ENCODE data around the gene GSTA2. TPM values are rescaled to one million over a fixed set of nuclear protein-coding genes. Genes with fewer than 3 reads are reported as not detected.

Gene GSTA2
- total RNA-seq, 1 experiment from 2014 or later: not detected

GRCh38 chr6:52724042-52724405 lies 39.3 kb downstream of the GSTA2 start (continued):
- no peak for TF ChIP-seq CBFB (CRISPR knock-in tag; IDR thresholded peaks at IDR 0.05; ENCODE audit: low read depth)
- no peak for TF ChIP-seq GABPB1 (CRISPR knock-in tag; IDR thresholded peaks at IDR 0.05)
- TF ChIP-seq CTCF (IDR thresholded peaks at IDR 0.05): no peak
- no peak for TF ChIP-seq GTF2I (CRISPR knock-in tag; conservative IDR thresholded peaks at IDR 0.05)
- TF ChIP-seq ZNF671 (CRISPR knock-in tag; IDR thresholded peaks at IDR 0.05): no peak
- no peak for TF ChIP-seq OVOL2 (CRISPR knock-in tag; IDR thresholded peaks at IDR 0.05; ENCODE audit: borderline replicate concordance)
- TF ChIP-seq HMGXB4 (CRISPR knock-in tag; IDR thresholded peaks at IDR 0.05): no peak
- no peak for TF ChIP-seq ATF3 (CRISPR knock-in tag; conservative IDR thresholded peaks at IDR 0.05)
- no peak for TF ChIP-seq HMGA2 (CRISPR knock-in tag; IDR thresholded peaks at IDR 0.05)
- TF ChIP-seq PRDM15 (CRISPR knock-in tag; IDR thresholded peaks at IDR 0.05): no peak
- TF ChIP-seq ELF4 (CRISPR knock-in tag; IDR thresholded peaks at IDR 0.05; ENCODE audit: low read depth): no peak
- TF ChIP-seq ZNF396 (CRISPR knock-in tag; IDR thresholded peaks at IDR 0.05; ENCODE audit: borderline replicate concordance): no peak
- TF ChIP-seq NR1H2 (CRISPR knock-in tag; IDR thresholded peaks at IDR 0.05): no peak

- ChIA-PET CTCF (no interaction called here), POLR2A (no interaction called here)
- Mint-ChIP-seq H3K27me3 (ENCODE audit: low read depth) (no peaks in the 10 kb centered on the region), H3K4me1 (peaks cover 9% of the 10 kb centered on the region), H3K27ac (no peak overlapping the region), H3K4me3 (no peak overlapping the region), H3K36me3 (no peaks in the 10 kb centered on the region), H3K9me3 (0 out of 2 replicates have a peak, but pooled peaks cover under 1% of the 10 kb centered on the region)
- no peak for DNase-seq (ENCODE audit: low spot score)
- no peak for ATAC-seq
- TF ChIP-seq KAT7 (CRISPR knock-in tag; IDR thresholded peaks at IDR 0.05; ENCODE audit: borderline replicate concordance): no peak
- TF ChIP-seq NR2C2 (CRISPR knock-in tag; IDR thresholded peaks at IDR 0.05): no peak
- no peak for TF ChIP-seq CBFB (CRISPR knock-in tag; IDR thresholded peaks at IDR 0.05; ENCODE audit: low read depth)
- TF ChIP-seq CREB1 (CRISPR knock-in tag; IDR thresholded peaks at IDR 0.05): no peak
- no peak for TF ChIP-seq RORB (CRISPR knock-in tag; IDR thresholded peaks at IDR 0.05)
These were observed 43.0 kb downstream of the GSTA2 start for GRCh38 chr6:52720321-52720720.

GRCh38 chr6:52718550-52718949 lies 44.7 kb downstream of the GSTA2 start:
- H3K4me1 Mint-ChIP-seq: 0 out of 2 replicates have a peak, but pooled peaks cover 2% of the 10 kb centered on the region
- no peak overlapping the region for H3K27ac Mint-ChIP-seq
- ATAC-seq (no peak), DNase-seq (ENCODE audit: low spot score) (no peak)
- H3K36me3 Mint-ChIP-seq: no peaks in the 10 kb centered on the region
- H3K4me3 Mint-ChIP-seq: no peak overlapping the region
- H3K9me3 Mint-ChIP-seq: 0 out of 2 replicates have a peak, but pooled peaks cover 3% of the 10 kb centered on the region
- POLR2A ChIA-PET: no interaction called here
- H3K27me3 Mint-ChIP-seq (ENCODE audit: low read depth): no peaks in the 10 kb centered on the region
- CTCF ChIA-PET: no interaction called here
- TF ChIP-seq FOXK1 (CRISPR knock-in tag; IDR thresholded peaks at IDR 0.05) (no peak), JUN (CRISPR knock-in tag; IDR thresholded peaks at IDR 0.05) (no peak), MYBL2 (CRISPR knock-in tag; IDR thresholded peaks at IDR 0.05) (no peak), TEAD4 (CRISPR knock-in tag; IDR thresholded peaks at IDR 0.05) (no peak), ATF1 (CRISPR knock-in tag; IDR thresholded peaks at IDR 0.05) (no peak), ATF6 (CRISPR knock-in tag; IDR thresholded peaks at IDR 0.05) (no peak), GABPB1 (CRISPR knock-in tag; IDR thresholded peaks at IDR 0.05) (no peak), NFATC4 (CRISPR knock-in tag; IDR thresholded peaks at IDR 0.05) (no peak), RELA (CRISPR knock-in tag; IDR thresholded peaks at IDR 0.05; ENCODE audit: borderline replicate concordance) (no peak), E2F4 (CRISPR knock-in tag; IDR thresholded peaks at IDR 0.05; ENCODE audit: borderline replicate concordance, low read depth) (no peak), NFE2L1 (CRISPR knock-in tag; IDR thresholded peaks at IDR 0.05) (no peak)
